ENCODE data around the gene ATP12A. TPM values are rescaled to one million over a fixed set of nuclear protein-coding genes. Genes with fewer than 3 reads are reported as not detected.

Gene ATP12A
- total RNA-seq, 4 donors from 2014 or later, result not detected

- no peaks in the 10 kb centered on the region for H3K4me1 ChIP-seq
- no peak overlapping the region for H3K4me3 ChIP-seq
- TF ChIP-seq POLR2A (IDR thresholded peaks at IDR 0.05), result no peak
- TF ChIP-seq, protein P1, sequence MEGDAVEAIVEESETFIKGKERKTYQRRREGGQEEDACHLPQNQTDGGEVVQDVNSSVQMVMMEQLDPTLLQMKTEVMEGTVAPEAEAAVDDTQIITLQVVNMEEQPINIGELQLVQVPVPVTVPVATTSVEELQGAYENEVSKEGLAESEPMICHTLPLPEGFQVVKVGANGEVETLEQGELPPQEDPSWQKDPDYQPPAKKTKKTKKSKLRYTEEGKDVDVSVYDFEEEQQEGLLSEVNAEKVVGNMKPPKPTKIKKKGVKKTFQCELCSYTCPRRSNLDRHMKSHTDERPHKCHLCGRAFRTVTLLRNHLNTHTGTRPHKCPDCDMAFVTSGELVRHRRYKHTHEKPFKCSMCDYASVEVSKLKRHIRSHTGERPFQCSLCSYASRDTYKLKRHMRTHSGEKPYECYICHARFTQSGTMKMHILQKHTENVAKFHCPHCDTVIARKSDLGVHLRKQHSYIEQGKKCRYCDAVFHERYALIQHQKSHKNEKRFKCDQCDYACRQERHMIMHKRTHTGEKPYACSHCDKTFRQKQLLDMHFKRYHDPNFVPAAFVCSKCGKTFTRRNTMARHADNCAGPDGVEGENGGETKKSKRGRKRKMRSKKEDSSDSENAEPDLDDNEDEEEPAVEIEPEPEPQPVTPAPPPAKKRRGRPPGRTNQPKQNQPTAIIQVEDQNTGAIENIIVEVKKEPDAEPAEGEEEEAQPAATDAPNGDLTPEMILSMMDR (IDR thresholded peaks at IDR 0.05), result no peak
- no peaks in the 10 kb centered on the region for H3K36me3 ChIP-seq
- no peaks in the 10 kb centered on the region for H3K9me3 ChIP-seq
- no peaks in the 10 kb centered on the region for H3K27me3 ChIP-seq
- intact Hi-C loops (cut with DNase I; ENCODE audit: low total_unique reads), result no loop called here
- H3K27ac ChIP-seq, result no peak overlapping the region
- no peak for DNase-seq
These were observed 42.1 kb upstream of the ATP12A start for GRCh38 chr13:24638096-24638495.

DNA sequence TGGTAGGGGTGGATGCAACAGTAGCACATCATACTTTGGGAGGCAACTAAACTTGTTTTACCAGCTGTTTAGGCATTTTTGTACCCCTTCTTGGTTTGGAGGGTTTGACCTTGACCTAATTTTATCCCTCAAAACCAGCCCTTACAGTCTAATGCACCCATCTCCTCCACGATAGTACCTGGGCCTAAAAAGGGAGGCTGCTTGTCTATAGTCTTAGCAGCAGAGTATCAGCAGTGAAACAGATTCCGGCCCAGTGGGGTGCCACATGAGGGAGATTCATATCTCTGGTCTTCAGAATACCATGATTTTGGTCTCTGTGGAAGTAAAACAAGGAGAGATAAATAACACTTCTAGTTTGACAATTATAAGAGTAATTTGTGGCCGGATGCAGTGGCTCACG, 39.5 kb upstream of the ATP12A start:
- H3K9me3 ChIP-seq, result no peaks in the 10 kb centered on the region
- no peaks in the 10 kb centered on the region for H3K27me3 ChIP-seq
- no peak overlapping the region for H3K4me3 ChIP-seq
- intact Hi-C loops (cut with DNase I; ENCODE audit: low total_unique reads), result no loop called here
- DNase-seq, result no peak
- no peak for TF ChIP-seq POLR2A (IDR thresholded peaks at IDR 0.05)
- TF ChIP-seq, protein P1 (IDR thresholded peaks at IDR 0.05), result no peak
- H3K4me1 ChIP-seq, result no peaks in the 10 kb centered on the region
- no peak overlapping the region for H3K27ac ChIP-seq
- no peaks in the 10 kb centered on the region for H3K36me3 ChIP-seq

DNA sequence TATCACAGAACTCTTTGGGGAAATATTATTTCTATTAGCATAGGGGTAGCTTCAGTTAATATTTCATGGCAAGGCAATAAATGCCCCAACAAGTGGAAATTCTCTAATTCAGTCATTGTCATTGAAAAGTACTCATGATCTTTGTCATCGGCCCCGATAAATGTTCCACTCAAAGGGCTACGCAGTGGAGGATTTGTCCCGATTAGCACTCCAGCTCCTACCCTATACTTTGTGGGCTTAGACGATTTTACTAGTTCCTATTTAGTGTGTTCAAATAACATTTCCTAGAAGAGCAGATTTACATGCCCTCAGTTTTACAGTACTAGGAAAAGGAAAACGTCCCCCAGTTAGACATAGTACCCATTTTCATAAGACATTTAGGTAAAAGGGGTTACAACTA, 38.0 kb upstream of the ATP12A start:
- DNase-seq, result no peak
- Histone ChIP-seq H3K9me3 (no peaks in the 10 kb centered on the region), H3K36me3 (no peaks in the 10 kb centered on the region), H3K4me3 (no peak overlapping the region), H3K27me3 (no peaks in the 10 kb centered on the region), H3K27ac (no peak overlapping the region), H3K4me1 (no peaks in the 10 kb centered on the region)
- no peak for TF ChIP-seq POLR2A (IDR thresholded peaks at IDR 0.05)
- TF ChIP-seq, protein P1 (IDR thresholded peaks at IDR 0.05), result no peak
- intact Hi-C loops (cut with DNase I; ENCODE audit: low total_unique reads), result no loop called here

- DNase-seq, result no peak
- H3K4me1 ChIP-seq, result no peaks in the 10 kb centered on the region
- H3K4me3 ChIP-seq, result no peak overlapping the region
- H3K27me3 ChIP-seq, result no peaks in the 10 kb centered on the region
- intact Hi-C loops (cut with DNase I; ENCODE audit: low total_unique reads), result no loop called here
- H3K36me3 ChIP-seq, result no peaks in the 10 kb centered on the region
- H3K27ac ChIP-seq, result no peak overlapping the region
- no peak for TF ChIP-seq POLR2A (IDR thresholded peaks at IDR 0.05)
- TF ChIP-seq, protein P1 (IDR thresholded peaks at IDR 0.05), result no peak
- no peaks in the 10 kb centered on the region for H3K9me3 ChIP-seq
These were observed 36.2 kb upstream of the ATP12A start for GRCh38 chr13:24644036-24644435.

GRCh38 chr13:24648271-24648670, 31.9 kb upstream of the ATP12A start:
- DNase-seq, result no peak
- TF ChIP-seq, protein P1 (IDR thresholded peaks at IDR 0.05), result no peak
- TF ChIP-seq POLR2A (IDR thresholded peaks at IDR 0.05), result no peak
- no peaks in the 10 kb centered on the region for H3K9me3 ChIP-seq
- no peaks in the 10 kb centered on the region for H3K4me1 ChIP-seq
- no peak overlapping the region for H3K27ac ChIP-seq
- H3K27me3 ChIP-seq, result no peaks in the 10 kb centered on the region
- no peak overlapping the region for H3K4me3 ChIP-seq
- intact Hi-C loops (cut with DNase I; ENCODE audit: low total_unique reads), result no loop called here
- no peaks in the 10 kb centered on the region for H3K36me3 ChIP-seq
